Fibroblast of pulmonary artery (primary cell): Measurements from ENCODE around the gene HIVEP3.

Experiments
- DNase-seq: peaks from one replicate; pipeline ENCODE4 v3.0.0-alpha.2; 2010; ENCODE audit warnings: low read depth
- H3K4me3 ChIP-seq: replicated peaks from 2 replicates; pipeline ENCODE4 v1.5.1; 2011; ENCODE audit warnings: low read depth, mild to moderate bottlenecking, control low read depth, low read length, moderate library complexity
- TF ChIP-seq, protein P1 (sequence below): IDR thresholded peaks from 2 replicates; pipeline ENCODE4 v1.5.1; 2011; ENCODE audit warnings: mild to moderate bottlenecking, control low read depth, low read length, inconsistent platforms; ENCODE audit errors: missing control alignments

HIVEP3 gene

DNA sequence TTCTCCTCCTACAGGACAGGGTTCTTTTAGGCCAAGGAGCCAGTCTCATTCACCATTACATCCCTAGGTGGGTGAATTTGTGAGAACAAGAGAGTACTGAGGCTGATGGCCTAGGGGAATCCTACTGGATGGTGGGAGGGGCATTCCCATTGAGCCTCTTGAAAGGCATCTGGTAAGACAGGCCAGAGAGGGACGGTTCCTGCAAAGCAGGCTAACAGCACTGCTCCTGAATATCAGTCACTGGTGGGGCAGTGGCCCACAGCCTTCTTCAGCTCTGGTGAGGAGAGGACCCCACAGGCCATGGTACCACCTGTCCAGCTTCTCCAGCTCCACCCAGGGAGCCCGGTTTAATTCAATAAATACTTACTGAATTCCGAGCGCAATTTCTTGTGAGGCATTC lies 308.4 kb downstream of the HIVEP3 start:
- H3K4me3 ChIP-seq = no peak overlapping the region
- DNase-seq = no peak
- TF ChIP-seq, protein P1, sequence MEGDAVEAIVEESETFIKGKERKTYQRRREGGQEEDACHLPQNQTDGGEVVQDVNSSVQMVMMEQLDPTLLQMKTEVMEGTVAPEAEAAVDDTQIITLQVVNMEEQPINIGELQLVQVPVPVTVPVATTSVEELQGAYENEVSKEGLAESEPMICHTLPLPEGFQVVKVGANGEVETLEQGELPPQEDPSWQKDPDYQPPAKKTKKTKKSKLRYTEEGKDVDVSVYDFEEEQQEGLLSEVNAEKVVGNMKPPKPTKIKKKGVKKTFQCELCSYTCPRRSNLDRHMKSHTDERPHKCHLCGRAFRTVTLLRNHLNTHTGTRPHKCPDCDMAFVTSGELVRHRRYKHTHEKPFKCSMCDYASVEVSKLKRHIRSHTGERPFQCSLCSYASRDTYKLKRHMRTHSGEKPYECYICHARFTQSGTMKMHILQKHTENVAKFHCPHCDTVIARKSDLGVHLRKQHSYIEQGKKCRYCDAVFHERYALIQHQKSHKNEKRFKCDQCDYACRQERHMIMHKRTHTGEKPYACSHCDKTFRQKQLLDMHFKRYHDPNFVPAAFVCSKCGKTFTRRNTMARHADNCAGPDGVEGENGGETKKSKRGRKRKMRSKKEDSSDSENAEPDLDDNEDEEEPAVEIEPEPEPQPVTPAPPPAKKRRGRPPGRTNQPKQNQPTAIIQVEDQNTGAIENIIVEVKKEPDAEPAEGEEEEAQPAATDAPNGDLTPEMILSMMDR = no peak

DNA sequence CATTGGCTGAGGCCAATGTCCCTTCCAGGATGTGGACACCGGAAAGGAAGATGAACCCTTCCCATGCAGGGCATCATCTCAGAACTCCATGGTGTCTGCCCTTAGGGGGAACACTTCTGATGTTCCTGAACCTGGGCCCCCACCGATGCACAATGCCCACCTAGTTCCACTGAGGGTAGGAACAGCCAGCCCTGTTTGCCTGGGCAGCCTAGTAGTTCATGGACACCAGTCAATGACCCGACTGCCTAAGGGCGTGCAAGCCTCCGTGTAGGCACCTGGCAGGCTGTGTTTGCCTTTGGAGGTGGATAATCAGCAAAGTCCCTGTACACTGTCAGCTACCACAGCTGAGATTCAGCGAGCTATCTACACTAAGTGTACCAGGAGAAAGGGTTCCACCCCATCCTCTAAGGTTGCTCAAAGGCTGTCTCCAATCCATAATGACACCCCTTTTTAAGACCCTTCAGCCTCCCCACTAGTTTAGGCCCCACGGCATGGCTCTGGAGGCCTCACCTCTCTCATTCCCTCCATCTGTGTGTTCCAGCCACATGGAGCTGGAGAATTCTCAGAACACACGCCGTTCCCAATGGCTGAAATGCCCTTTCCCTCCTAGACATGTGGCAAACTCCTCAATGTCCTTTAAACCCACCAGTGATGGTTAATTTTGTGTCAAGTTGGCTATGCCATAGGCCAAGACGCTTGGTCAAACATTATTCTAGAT lies 309.4 kb downstream of the HIVEP3 start:
- DNase-seq = no peak
- H3K4me3 ChIP-seq = no peak overlapping the region
- TF ChIP-seq, protein P1 = no peak

- DNase-seq = peak; percentile 46
- TF ChIP-seq, protein P1 = no peak
- H3K4me3 ChIP-seq = no peak overlapping the region
These were observed 310.5 kb downstream of the HIVEP3 start for GRCh38 chr1:41608211-41608610.

DNA sequence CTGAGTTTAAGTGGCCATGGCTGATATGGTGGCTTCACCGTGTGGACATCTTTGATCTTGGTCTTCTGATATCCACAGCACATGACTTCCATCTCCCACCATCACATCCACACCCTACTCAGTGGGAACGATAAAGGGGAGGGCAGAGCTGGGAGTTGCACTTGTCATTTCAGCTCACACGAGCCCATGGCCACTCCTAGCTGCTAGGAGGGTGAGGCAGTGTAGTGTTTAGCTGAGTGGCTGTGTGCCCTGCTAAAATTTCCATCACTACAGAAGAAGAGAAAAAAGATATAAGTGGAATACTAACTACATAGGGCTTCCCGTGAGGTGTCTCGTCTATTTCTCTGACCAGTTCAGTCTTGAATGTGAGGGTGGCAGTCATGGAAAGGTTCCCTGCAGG lies 310.9 kb downstream of the HIVEP3 start:
- TF ChIP-seq, protein P1 = no peak
- no peak for DNase-seq
- H3K4me3 ChIP-seq = no peak overlapping the region

DNA sequence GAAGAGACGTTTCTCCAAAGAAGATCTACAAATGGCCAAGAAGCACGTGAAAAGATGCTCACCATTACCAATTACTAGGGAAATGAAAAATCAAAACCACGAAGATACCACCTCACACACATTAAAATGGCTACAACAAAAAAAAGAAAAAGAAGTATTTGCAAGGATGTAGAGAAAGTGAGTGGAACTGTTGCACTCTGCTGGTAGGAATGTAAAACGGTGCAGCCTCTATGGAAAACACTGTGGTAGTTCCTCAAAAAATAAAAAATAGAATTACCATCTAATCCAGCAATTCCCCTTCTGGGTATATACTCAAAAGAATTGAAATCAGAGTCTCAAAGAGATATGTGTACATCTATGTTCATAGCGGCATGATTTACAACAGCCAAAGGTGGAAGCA lies 318.8 kb downstream of the HIVEP3 start:
- TF ChIP-seq, protein P1 = peak; percentile 72
- H3K4me3 ChIP-seq = no peak overlapping the region
- DNase-seq = peak; percentile 51

GRCh38 chr1:41598325-41598724 lies 320.4 kb downstream of the HIVEP3 start:
- TF ChIP-seq, protein P1 = no peak
- DNase-seq = no peak
- no peak overlapping the region for H3K4me3 ChIP-seq
